HG02852 (cell line): ENCODE data around the gene PMVK.

Source experiments
- ATAC-seq: cut with Tn5 transposase; IDR thresholded peaks from one replicate; pipeline ENCODE4 v1.9.1; 2021; ENCODE audit warnings: mild to moderate bottlenecking, moderate library complexity; ENCODE audit not compliant: unreplicated experiment

Gene PMVK

GRCh38 chr1:154967331-154967950 lies 30.9 kb upstream of the PMVK start:
- ATAC-seq: no peak

DNA sequence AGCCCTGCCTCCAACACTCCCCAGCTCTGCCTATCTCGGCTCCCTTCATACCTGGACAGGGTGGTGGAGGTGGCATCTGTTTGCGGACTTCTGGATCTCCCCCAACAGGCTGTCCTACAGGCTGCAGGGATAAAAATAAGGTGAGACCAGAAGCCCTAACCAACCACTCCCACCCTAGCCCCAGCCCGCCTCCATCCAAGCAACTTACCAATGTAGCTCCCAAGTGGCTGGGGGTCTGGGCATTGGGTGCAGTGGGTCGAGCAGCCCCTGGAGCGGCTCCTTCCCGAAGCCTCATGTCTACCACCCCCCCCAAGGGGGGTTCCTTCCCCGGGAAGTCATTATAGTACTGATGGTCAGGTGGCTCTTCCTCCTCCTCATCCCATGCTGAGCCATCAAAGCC lies 29.6 kb upstream of the PMVK start:
- ATAC-seq: no peak

DNA sequence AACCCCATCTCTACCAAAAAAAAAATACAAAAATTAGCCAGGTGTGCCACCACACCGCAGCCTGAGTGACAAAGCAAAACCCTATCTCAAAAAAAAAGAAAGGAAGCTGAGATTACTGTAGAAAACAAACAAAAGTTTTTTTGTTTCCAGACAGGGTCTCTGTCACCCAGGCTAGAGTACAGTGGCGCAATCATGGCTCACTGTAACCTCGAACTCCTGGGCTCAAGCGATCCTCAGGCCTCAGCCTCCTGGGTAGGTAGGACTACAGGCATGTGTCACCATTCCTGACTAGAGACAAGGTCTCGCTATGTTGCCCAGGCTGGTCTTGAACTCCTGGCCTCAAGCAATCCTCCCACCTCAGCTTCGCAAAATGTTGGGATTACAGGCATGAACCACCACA lies 27.8 kb upstream of the PMVK start:
- ATAC-seq: no peak

DNA sequence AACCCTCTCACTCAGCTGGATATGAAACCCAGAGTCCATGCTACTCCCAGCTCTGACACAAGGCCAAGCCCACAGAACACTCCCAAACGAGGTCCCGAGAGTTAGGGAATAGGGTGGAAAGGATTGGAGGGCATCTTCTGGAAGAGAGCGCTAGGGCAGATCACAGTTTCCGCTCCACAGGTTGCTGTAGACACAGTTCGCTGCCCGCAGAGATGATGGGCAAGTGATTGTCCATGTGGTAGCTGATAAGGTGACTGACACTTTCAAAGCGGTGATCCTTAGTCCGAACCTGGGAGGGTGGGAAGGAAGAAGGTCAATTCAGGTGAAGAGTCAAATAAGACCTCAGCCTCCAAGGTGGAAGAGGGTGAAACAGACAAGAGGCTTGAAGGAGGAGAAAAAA lies 27.1 kb upstream of the PMVK start:
- ATAC-seq: no peak

- ATAC-seq: no peak
Observed at GRCh38 chr1:154962795-154963330, 26.3 kb upstream of the PMVK start.

- no peak for ATAC-seq
Observed at GRCh38 chr1:154962156-154962749, 25.7 kb upstream of the PMVK start.

GRCh38 chr1:154961207-154962155 lies 25.0 kb upstream of the PMVK start, which contains the start of gene PYGO2:
TSS of gene PYGO2 (minus strand) at chr1:154961782. CDS start at chr1:154961576, 206 bp downstream.
- peak; percentile 71 for ATAC-seq

- no peak for ATAC-seq
Observed at GRCh38 chr1:154960446-154961136, 24.1 kb upstream of the PMVK start.

- ATAC-seq: no peak
Observed at GRCh38 chr1:154959426-154959780, 22.9 kb upstream of the PMVK start.

DNA sequence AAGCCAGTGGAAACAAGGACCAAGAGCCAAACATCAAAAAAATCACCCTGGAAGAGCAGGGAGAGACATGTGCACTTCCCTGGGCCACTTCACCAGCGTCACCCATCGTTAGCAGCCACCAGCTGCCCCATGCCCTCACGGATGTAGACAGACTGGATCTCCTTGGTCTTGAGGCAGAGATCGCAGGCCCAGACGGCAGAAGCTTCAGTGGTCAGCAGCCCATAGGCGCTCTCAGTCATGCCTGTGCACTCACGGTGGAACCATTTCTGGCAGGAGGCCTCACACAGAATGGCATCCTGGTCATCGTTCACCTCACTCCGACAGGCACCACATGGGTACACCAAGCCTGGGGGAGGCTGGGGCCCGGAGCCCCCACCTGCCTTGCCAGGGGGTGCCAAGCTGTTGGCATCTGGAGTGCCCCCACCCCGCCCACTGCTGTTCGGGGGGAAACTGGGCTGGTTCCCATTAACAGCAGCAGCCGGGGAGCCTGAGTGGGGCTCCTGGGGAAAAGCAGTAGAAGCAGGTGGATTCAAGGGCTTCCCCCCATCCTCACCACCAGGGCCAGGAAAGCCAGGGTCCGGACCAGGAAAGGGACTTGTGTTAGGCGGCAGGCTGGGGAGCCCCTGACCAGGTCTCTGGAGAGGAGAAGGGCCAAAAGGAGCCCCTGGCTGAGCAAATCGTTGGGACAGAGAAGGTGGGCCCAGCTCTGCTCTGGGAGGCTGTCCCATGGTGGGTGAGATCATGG lies 22.3 kb upstream of the PMVK start:
- ATAC-seq: no peak

DNA sequence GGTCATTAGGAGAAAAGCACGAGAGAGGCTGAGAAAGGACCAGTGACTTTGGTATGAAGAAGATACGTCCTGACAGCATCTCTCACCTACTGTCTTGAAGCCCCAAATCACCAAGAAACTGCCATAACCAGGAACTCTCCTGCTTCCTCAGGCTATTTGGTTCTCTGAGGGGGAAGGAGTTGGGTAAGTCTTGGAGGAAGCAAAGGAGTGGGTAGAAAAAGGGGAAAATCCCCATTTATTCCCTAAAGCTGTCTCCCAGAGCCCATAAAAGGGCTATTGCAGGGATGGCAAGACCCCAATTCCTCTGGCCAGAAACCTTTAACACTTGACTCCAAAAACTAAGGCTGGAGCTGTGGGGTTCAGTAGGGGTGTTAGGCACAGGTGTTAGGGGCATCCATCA lies 21.5 kb upstream of the PMVK start:
- ATAC-seq: no peak

GRCh38 chr1:154957091-154957657 lies 20.7 kb upstream of the PMVK start:
- no peak for ATAC-seq

- no peak for ATAC-seq
Observed at GRCh38 chr1:154956544-154956941, 20.0 kb upstream of the PMVK start.

DNA sequence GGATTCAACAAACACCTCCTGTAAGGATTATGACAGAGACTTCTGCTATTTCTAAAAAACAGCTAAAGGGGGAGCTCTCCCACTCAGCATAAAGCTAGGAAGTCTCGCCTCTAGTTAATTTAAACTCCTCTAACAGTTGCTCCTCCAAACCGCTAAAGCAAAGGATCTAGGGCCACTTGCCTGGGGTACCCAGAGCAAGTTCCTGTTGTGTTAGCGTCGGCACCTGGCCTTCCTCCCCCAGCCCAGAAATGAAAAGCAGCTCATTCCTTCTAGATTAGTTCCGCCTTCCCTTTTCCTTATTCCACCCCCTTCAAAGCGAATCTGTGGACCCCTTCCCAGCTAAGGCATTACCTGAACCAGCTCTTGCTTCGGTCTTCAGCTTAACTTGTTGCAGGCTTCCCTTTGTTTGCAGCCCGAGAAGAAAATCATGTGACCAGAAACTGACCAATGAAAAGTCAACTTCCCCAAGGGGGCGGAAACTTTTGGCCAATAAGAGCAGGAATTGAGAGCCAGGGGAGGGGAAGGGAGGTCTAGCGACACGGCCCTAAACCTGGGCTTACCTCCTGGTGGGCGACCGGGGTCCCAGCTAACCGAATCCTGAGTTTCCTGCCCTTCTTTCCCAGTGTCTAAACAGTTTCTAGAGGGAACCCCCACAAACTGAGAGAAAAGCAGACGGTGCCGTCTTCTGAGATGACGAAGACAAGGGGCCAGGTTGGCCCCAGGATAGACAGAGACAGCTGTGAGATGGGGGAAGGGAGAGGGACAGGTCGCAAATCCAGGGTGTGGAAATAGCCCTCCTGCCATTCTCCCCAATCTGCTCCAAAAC lies 19.4 kb upstream of the PMVK start, which contains the start of gene PBXIP1:
TSS of gene PBXIP1 (minus strand) at position 382 of the 826 bp plus-strand sequence. CDS start 2,378 bp downstream, outside the sequence.
- ATAC-seq: peak; percentile 67

GRCh38 chr1:154955039-154955717 lies 18.7 kb upstream of the PMVK start:
- peak; percentile 40 for ATAC-seq

DNA sequence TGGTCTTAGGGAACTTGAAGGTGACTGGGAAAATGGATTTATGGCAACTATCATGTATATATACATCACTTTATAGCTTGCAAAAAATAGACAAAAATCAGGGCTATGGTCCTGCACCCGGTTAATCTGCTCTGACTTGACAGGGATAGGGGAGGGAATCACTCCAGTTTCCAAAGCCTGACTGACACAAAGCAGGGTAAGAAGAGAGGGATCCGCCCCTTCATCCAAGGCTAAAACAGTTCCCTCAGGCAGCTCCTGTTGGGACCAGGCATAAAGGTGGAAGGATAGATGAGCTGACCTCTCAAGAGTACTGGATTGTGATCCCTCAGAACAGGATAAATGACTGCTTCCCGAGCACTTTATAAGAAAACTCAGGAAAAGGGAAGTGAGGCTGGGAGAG lies 18.0 kb upstream of the PMVK start:
- no peak for ATAC-seq

DNA sequence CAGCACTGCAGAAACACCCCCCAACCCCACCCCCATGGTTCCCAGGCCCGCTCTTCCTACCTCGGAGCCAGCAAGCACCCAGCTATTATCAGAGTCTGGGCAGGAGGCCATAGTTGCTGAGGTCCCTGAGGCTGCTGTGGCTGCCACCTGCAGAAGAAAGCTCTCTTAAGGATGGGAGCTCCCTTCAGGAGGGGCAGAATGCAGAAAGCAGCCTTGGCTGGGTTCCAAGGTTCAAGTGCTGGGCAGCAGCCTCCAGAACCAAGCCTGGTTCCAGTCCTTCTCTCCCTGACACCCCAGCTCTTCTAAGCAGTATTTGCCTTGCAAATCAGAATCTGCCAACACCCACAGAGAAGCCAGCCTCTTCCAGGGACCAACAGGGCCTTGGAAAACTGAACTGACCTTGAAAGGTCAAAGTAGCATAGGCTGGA lies 17.1 kb upstream of the PMVK start:
- ATAC-seq: no peak

DNA sequence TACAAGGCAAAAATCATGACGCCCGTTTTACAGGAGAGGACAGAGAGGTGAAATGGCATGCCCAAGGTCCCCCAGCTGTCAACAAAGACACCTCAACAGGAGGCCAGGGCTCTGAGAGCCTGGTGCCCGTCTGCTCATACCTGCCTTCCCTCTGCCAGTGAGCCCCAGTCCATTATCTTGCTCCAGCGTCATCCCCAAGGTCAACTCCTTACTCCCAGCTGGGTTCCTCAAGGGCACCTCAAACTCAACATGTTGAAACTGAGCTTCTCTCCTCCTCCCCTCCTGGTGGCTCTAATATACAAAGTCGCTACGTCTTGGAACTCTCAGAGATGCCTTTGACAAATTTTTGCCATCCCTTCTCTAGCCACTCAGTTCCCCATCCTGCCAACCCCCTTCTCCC lies 16.1 kb upstream of the PMVK start:
- ATAC-seq: no peak
